EH (cell line): ENCODE data around the gene CDHR1.

Source experiments
- DNase-seq: peaks from one replicate; pipeline ENCODE4 v3.0.0-alpha.2; 2015; ENCODE audit warnings: low read depth

Gene CDHR1

DNA sequence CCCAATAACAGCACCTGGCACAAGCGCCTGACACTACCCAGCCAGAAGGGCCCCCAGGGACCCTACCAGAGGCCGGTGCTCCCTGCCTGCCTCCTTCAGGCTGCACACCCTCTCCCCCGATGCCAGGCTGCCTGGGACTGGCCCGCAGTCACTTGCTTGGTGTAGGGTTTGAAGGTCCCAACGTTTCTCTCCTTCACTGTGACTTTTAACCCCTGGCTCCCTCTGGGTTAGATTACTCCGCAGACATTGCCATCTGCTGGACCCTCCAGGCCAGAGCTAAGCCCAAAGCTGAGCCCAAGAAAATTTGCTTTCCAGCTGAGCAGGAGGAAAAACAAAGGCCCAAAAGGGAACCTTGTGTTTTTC is 6.9 kb downstream of the CDHR1 start:
- DNase-seq = no peak

- DNase-seq = no peak
Observed at GRCh38 chr10:84201682-84202081, 7.3 kb downstream of the CDHR1 start.

GRCh38 chr10:84202349-84202748 is 8.0 kb downstream of the CDHR1 start:
- no peak for DNase-seq

- DNase-seq = no peak
Observed at GRCh38 chr10:84204122-84204521, 9.8 kb downstream of the CDHR1 start.

DNA sequence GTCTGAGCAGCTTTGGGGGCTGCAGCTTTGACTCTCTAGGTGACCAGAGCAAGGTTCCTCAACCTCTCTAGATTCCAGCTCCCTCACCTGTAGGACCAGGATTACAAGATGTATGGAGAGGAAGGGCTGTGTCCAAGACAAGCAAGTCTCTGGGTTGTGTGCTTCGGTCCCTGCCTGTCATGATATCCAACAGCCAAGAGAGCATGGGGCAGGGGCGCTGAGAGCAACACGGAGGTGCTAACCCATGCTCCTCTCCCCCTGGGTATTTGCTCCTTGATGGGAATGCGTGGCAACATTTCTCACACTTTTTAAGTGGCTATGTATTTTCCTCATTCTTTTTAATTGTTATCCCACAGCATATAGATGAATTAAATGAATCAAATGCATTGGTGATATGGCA is 10.3 kb downstream of the CDHR1 start:
- DNase-seq = no peak

- peak; percentile 47 for DNase-seq
Observed at GRCh38 chr10:84205049-84205852, 10.9 kb downstream of the CDHR1 start.

- no peak for DNase-seq
Observed at GRCh38 chr10:84205853-84206525, 11.7 kb downstream of the CDHR1 start.

- no peak for DNase-seq
Observed at GRCh38 chr10:84208023-84208422, 13.7 kb downstream of the CDHR1 start.

DNA sequence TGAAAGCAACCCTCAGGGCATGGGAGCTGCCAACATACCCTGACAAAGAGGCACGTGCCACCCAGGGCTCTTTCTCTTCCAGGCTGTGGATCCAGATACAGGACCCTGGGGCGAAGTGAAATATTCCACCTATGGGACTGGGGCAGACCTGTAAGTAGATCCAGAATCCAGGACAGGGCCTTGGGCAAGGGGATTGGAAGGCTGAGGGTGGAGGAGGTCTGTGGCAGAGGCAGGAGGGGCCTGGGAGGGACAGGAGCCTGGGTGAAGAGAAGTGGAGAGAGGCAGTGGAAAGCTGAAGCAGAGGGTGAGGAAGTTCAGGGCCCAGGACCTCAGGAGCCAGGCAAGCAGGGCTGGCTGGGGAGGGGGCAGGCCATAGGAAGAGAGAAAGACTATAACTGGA is 17.2 kb downstream of the CDHR1 start:
- DNase-seq = no peak

DNA sequence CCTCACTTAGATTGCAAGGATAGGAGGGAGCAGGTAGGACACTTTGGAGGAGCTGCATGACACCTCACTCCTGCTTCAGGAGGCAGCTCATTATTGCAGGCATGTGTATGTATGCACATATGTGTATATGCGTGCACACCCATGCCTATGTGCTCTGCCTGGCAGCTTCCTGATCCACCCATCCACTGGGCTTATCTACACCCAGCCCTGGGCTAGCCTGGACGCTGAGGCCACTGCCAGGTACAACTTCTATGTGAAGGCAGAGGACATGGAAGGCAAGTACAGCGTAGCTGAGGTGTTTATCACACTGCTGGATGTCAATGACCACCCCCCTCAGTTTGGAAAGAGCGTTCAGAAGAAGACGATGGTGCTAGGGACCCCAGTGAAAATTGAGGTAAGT is 17.7 kb downstream of the CDHR1 start:
- DNase-seq = no peak

DNA sequence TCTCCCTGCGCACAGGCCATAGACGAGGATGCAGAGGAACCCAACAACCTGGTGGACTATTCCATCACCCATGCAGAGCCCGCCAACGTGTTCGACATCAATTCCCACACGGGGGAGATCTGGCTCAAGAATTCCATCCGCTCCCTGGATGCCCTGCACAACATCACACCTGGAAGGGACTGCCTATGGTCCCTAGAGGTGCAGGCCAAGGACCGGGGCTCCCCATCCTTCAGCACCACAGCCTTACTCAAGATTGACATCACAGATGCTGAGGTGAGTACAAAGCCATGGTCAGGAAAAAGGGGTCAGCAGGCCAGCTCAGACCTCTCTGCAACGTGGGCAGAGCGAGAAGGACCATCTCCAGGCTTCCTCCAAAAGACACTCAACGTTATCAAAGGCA is 18.7 kb downstream of the CDHR1 start:
- DNase-seq = no peak

DNA sequence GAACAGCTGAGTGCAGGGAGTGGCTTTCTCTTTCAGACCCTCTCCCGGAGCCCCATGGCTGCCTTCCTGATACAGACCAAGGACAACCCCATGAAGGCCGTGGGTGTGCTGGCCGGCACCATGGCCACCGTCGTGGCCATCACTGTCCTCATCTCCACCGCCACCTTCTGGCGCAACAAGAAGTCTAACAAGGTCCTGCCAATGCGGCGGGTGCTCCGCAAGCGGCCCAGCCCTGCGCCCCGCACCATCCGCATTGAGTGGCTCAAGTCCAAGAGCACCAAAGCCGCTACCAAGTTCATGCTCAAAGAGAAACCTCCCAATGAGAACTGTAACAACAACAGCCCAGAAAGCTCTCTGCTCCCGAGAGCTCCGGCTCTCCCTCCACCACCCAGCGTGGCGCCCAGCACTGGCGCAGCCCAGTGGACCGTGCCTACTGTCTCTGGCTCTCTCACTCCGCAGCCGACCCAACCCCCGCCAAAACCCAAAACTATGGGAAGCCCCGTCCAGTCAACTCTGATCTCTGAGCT is 19.8 kb downstream of the CDHR1 start:
- DNase-seq = no peak

- no peak for DNase-seq
Observed at GRCh38 chr10:84214612-84215235, 20.4 kb downstream of the CDHR1 start.

DNA sequence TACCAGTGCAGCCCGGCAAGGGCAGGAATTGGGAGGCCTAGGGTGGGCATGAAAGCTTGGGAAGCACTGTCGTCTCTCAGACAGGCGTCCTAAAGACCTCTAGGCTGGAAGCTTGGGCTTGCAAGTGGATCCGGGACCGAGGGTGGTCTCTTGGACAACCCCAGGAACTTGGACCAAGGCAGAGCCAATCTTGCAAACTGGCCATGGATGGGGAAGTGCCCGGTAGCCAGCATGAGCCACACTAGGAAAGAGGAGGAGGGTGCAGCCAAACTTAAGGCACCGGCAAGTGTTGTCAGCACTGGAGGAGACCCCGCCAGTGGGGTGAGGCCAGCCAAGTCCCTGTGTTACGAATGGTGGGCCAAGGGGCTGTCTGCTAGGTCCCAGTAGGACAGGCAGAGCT is 22.5 kb downstream of the CDHR1 start:
- no peak for DNase-seq

GRCh38 chr10:84217746-84218145 is 23.4 kb downstream of the CDHR1 start:
- no peak for DNase-seq

DNA sequence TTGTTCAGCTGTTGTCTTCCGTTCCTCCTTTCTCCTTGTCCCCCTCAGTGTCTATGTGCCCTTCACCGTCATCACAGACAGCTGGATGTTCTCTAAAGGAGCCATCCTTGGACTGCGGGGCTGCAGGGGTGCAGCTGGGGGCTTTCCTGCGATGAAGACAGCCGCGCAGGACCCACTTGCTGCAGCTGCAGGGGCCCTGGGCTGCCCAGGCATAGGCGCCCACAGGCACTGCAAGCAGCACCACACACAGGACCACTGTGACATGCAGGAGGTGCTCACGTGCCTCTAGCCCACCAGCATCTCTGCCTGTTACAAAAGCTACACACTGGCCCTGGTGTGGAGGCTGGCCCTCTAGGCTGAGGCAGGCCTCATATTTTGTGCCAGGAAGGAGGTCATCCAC is 27.6 kb downstream of the CDHR1 start:
- no peak for DNase-seq

DNA sequence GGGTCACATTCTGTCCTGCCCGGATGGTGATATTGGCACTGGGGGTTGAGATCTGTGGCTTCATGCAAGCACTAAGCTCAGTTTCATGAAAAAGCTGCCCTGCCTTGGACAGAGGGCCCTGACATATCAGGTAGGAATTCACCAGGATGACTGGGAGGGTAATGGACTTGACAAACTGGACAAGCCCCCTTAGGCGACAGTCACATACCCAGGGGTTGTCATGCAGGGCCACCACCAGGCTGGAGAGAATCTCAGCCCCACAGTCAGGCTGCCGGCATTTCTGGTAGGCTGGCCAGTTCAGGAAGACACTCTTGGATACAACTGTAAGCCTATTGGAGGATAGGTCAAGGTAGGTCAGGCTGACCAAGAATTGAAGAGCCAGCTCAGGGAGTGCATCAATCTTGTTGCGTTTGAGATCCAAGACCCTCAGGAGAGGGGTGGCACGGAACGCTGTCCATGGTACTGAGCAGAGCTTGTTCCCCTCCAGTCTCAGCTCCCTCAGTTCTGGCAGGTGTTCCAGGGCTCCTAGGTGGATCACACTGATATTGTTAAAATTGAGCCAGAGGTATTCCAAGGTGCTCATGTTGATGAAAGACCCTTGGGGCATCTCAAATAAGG is 30.2 kb downstream of the CDHR1 start:
- peak; percentile 2 for DNase-seq

GRCh38 chr10:84225427-84226173 is 31.3 kb downstream of the CDHR1 start, which contains the start of gene LRIT2:
Gene LRIT2, minus strand, starts transcription at chr10:84225544. Its CDS starts 24 bp downstream, at chr10:84225520.
- DNase-seq = no peak

DNA sequence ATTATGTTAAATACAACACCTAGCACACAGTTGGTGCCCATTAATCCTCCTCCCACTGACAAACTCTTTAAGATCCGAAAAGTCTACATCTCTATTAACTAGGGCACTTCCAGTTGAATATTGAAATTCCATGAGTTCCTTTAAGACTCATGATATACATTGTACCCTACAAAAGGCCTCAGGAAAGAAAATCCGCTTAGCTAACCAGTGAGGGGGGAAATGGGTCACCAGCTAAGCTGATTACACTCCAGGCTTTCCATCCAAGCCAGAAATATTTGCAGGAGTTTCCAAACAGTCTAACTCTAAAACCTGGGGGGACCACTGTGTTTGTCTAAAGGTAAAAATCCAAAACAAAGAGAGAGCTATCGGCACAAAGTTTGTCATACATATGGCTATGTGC is 32.3 kb downstream of the CDHR1 start:
- no peak for DNase-seq

- no peak for DNase-seq
Observed at GRCh38 chr10:84227810-84228209, 33.5 kb downstream of the CDHR1 start.

DNA sequence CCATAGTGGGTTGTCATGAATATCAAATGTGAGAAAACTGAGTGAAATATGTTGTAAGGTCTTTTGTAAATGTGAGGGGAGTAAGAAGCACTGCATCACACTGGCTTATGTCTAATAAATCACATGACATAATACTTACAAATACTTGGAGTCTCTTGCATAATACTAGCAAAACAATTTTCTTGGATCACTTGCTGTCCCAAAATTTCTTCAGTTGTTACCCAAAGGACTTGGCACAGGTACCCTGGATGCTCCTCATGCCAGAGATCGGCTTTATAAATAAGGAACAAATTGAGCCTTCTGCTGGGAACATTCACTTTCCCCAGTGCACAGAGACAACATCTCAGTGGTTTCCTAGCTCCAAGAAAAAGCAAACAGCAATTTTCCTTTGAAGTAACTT is 36.0 kb downstream of the CDHR1 start:
- DNase-seq = no peak

DNA sequence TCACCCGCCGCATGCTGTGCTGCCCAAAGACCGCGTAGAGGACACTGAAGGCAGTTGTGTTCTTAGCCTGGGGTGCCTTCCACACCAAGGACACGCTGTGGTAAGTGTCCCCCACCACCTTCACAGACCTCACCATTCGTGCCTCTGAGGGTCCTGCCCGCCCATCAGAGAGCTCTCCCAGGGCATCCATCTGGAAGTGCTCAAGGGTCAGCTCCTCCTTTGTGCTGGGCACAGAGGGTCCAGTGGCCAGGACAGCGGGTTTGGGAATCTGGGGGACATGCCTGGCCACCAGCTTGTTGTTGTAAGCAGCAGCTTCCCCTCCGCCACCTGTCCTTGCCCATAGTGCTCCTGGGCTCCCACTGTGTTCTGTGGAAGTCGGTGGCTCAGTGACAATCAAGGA is 38.0 kb downstream of the CDHR1 start:
- no peak for DNase-seq
